ENCODE data around the gene PARP6.

Gene PARP6

GRCh38 chr15:72238586-72238985, 33.8 kb downstream of the PARP6 start:
- no peak for TF ChIP-seq REST (IDR thresholded peaks at IDR 0.05; ENCODE audit: insufficient read depth in 1 of 2, low read depth in 2 of 2, low read length in 2 of 2)
- no peak for TF ChIP-seq FOXP2 (optimal IDR thresholded peaks at IDR 0.05; ENCODE audit: borderline replicate concordance, extremely low read depth, extremely low read length, insufficient read depth)
- no peak for TF ChIP-seq POLR2AphosphoS5 (IDR thresholded peaks at IDR 0.05; ENCODE audit: low read depth, low read length)
- TF ChIP-seq TAF1 (IDR thresholded peaks at IDR 0.05; ENCODE audit: borderline replicate concordance, insufficient read depth, low read length), result no peak
- no peak for TF ChIP-seq SIN3A (IDR thresholded peaks at IDR 0.05; ENCODE audit: borderline replicate concordance, insufficient read depth, low read length)

- TF ChIP-seq REST (IDR thresholded peaks at IDR 0.05; ENCODE audit: insufficient read depth in 1 of 2, low read depth in 2 of 2, low read length in 2 of 2), result no peak
Measured at GRCh38 chr15:72237853-72238224, 34.5 kb downstream of the PARP6 start.

- no peak for TF ChIP-seq REST (IDR thresholded peaks at IDR 0.05; ENCODE audit: insufficient read depth in 1 of 2, low read depth in 2 of 2, low read length in 2 of 2)
- no peak for TF ChIP-seq FOXP2 (optimal IDR thresholded peaks at IDR 0.05; ENCODE audit: borderline replicate concordance, extremely low read depth, extremely low read length, insufficient read depth)
- TF ChIP-seq SIN3A (IDR thresholded peaks at IDR 0.05; ENCODE audit: borderline replicate concordance, insufficient read depth, low read length), result peak; percentile 68; the same call in 1 of the 2 replicates
- peak; percentile 46; the same call in 1 of the 2 replicates for TF ChIP-seq POLR2AphosphoS5 (IDR thresholded peaks at IDR 0.05; ENCODE audit: low read depth, low read length)
- TF ChIP-seq TAF1 (IDR thresholded peaks at IDR 0.05; ENCODE audit: borderline replicate concordance, insufficient read depth, low read length), result peak; percentile 92; the same call in 1 of the 2 replicates
Measured at GRCh38 chr15:72237029-72237852, 35.1 kb downstream of the PARP6 start.

GRCh38 chr15:72236381-72237003, 35.9 kb downstream of the PARP6 start:
- TF ChIP-seq TAF1 (IDR thresholded peaks at IDR 0.05; ENCODE audit: borderline replicate concordance, insufficient read depth, low read length) (no peak), POLR2AphosphoS5 (IDR thresholded peaks at IDR 0.05; ENCODE audit: low read depth, low read length) (no peak), FOXP2 (optimal IDR thresholded peaks at IDR 0.05; ENCODE audit: borderline replicate concordance, extremely low read depth, extremely low read length, insufficient read depth) (no peak), SIN3A (IDR thresholded peaks at IDR 0.05; ENCODE audit: borderline replicate concordance, insufficient read depth, low read length) (no peak), REST (IDR thresholded peaks at IDR 0.05; ENCODE audit: insufficient read depth in 1 of 2, low read depth in 2 of 2, low read length in 2 of 2) (no peak)

Measured in PFSK-1 (cell line).